Measurements from ENCODE around the gene GFOD1. TPM values are rescaled to one million over a fixed set of nuclear protein-coding genes. Genes with fewer than 3 reads are reported as not detected.

Gene GFOD1
- total RNA-seq, 1 donor from 2014 or later = 16.3 TPM

- H3K27me3 ChIP-seq (ENCODE audit: control insufficient read depth, insufficient read depth, low read length) = no peaks in the 10 kb centered on the region
- no peaks in the 10 kb centered on the region for H3K36me3 ChIP-seq (ENCODE audit: control insufficient read depth, insufficient read depth, low read length)
- FAIRE-seq (no peak), DNase-seq (ENCODE audit: low read depth) (no peak)
- H3K4me3 ChIP-seq (ENCODE audit: low read depth, low read length) = no peak overlapping the region
- TF ChIP-seq, protein P1, sequence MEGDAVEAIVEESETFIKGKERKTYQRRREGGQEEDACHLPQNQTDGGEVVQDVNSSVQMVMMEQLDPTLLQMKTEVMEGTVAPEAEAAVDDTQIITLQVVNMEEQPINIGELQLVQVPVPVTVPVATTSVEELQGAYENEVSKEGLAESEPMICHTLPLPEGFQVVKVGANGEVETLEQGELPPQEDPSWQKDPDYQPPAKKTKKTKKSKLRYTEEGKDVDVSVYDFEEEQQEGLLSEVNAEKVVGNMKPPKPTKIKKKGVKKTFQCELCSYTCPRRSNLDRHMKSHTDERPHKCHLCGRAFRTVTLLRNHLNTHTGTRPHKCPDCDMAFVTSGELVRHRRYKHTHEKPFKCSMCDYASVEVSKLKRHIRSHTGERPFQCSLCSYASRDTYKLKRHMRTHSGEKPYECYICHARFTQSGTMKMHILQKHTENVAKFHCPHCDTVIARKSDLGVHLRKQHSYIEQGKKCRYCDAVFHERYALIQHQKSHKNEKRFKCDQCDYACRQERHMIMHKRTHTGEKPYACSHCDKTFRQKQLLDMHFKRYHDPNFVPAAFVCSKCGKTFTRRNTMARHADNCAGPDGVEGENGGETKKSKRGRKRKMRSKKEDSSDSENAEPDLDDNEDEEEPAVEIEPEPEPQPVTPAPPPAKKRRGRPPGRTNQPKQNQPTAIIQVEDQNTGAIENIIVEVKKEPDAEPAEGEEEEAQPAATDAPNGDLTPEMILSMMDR (IDR thresholded peaks at IDR 0.05; ENCODE audit: insufficient read depth, low read length, severe bottlenecking) = no peak
Measured at GRCh38 chr6:13508711-13509705, 21.6 kb upstream of the GFOD1 start.

- Histone ChIP-seq H3K4me3 (ENCODE audit: low read depth, low read length) (no peak overlapping the region), H3K27me3 (ENCODE audit: control insufficient read depth, insufficient read depth, low read length) (no peaks in the 10 kb centered on the region), H3K36me3 (ENCODE audit: control insufficient read depth, insufficient read depth, low read length) (no peaks in the 10 kb centered on the region)
- FAIRE-seq (no peak), DNase-seq (ENCODE audit: low read depth) (no peak)
- TF ChIP-seq, protein P1 (IDR thresholded peaks at IDR 0.05; ENCODE audit: insufficient read depth, low read length, severe bottlenecking) = no peak
Measured at GRCh38 chr6:13507306-13507860, 20.0 kb upstream of the GFOD1 start.

DNA sequence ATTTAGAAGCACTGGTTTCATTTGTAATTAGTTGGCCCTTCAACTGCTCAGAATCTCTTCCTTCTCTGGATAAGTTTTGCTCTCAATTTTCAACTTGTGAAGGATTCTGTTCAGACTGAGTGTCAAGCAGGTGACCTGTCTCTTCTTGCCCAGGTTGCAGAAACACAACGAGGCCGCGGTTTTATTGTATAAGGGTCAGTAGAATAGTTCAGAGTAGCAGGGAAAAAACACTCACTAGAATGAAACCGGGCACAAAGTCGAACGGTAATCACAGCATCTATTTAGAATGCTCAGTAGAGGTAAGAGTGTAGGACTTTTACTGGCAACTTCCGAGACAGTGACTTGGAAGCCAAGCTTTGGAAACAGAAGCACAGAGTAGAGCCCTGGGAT, 17.9 kb upstream of the GFOD1 start:
- no peak for DNase-seq (ENCODE audit: low read depth)
- no peak for FAIRE-seq
- Histone ChIP-seq H3K27me3 (ENCODE audit: control insufficient read depth, insufficient read depth, low read length) (no peaks in the 10 kb centered on the region), H3K36me3 (ENCODE audit: control insufficient read depth, insufficient read depth, low read length) (no peaks in the 10 kb centered on the region), H3K4me3 (ENCODE audit: low read depth, low read length) (no peak overlapping the region)
- TF ChIP-seq, protein P1 (IDR thresholded peaks at IDR 0.05; ENCODE audit: insufficient read depth, low read length, severe bottlenecking) = no peak

DNA sequence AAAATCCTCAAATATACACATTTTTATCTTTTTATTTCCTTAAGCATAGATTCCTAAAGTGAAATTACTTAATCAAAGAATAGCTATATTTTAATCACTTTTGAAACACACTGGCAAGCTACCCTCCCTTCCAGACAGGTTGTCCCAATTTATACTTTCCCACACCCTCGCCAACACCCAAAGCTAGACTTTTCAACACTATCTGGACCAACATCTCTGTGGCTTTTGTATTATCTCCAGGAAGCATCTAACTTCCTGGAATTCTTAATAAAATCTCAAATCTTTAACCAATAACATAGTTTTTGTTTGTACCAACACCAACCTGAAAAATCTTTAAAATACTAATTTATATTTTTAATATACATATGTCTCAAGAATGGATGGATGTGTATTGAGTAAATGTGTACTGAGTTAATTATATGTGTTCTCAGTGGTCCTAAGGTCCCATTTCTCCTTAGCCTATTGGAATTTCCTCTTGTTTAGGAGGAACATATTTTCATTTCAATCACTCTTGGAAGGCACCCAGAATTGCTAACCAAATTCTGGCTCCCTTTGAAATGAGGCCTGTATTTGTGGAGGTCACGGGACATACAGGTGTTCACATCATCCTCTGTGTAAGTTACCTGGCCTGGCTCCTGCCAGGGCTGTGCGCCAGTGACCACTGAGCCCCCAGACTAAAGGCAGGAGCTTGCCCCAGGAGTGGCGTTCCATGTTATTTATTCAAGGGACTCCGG, 17.4 kb upstream of the GFOD1 start:
- no peak overlapping the region for H3K4me3 ChIP-seq (ENCODE audit: low read depth, low read length)
- H3K27me3 ChIP-seq (ENCODE audit: control insufficient read depth, insufficient read depth, low read length) = no peaks in the 10 kb centered on the region
- TF ChIP-seq, protein P1 (IDR thresholded peaks at IDR 0.05; ENCODE audit: insufficient read depth, low read length, severe bottlenecking) = no peak
- FAIRE-seq (no peak), DNase-seq (ENCODE audit: low read depth) (no peak)
- no peaks in the 10 kb centered on the region for H3K36me3 ChIP-seq (ENCODE audit: control insufficient read depth, insufficient read depth, low read length)

DNA sequence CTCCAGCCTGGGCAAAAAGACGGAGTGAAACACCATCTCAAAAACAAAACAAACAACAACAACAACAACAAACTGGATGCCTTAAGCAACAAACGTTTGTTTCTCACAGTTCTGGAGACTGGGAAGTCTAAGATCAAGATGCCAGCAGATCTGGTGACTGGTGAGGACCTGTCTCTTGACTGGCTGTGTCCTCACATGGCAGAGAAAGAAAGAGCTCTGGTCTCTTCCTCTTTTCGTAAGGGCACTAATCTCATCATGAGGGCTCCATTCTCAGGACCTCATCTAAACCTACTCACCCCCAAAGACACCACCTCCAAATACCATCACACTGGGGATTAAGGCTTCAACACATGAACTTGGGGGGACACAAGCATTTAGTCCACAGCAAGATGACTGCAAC, 13.5 kb upstream of the GFOD1 start:
- no peak for FAIRE-seq
- Histone ChIP-seq H3K4me3 (ENCODE audit: low read depth, low read length) (no peak overlapping the region), H3K27me3 (ENCODE audit: control insufficient read depth, insufficient read depth, low read length) (no peaks in the 10 kb centered on the region), H3K36me3 (ENCODE audit: control insufficient read depth, insufficient read depth, low read length) (no peaks in the 10 kb centered on the region)
- TF ChIP-seq, protein P1 (IDR thresholded peaks at IDR 0.05; ENCODE audit: insufficient read depth, low read length, severe bottlenecking) = no peak
- DNase-seq (ENCODE audit: low read depth) = no peak
